Stimulated activated CD8-positive, alpha-beta memory T cell treated with anti-CD3 and anti-CD28 coated beads, Interleukin-15, amount 100 ng/mL, for 24 hours (primary cell): Measurements from ENCODE around the gene SHOC2.

Experiments used
- DNase-seq: peaks from one replicate; pipeline ENCODE4 v3.0.0-alpha.2; 2020; ENCODE audit warnings: low read depth

The SHOC2 gene

GRCh38 chr10:110946496-110946895 lies 27.1 kb downstream of the SHOC2 start:
- DNase-seq = no peak

- no peak for DNase-seq
Observed at GRCh38 chr10:110947061-110947595, 27.7 kb downstream of the SHOC2 start.

GRCh38 chr10:110951381-110951780 lies 32.0 kb downstream of the SHOC2 start:
- no peak for DNase-seq

GRCh38 chr10:110957606-110958005 lies 38.2 kb downstream of the SHOC2 start:
- DNase-seq = no peak

- DNase-seq = no peak
Observed at GRCh38 chr10:110959379-110960332, 40.3 kb downstream of the SHOC2 start.

GRCh38 chr10:110960333-110960712 lies 40.9 kb downstream of the SHOC2 start:
- DNase-seq = no peak

- DNase-seq = no peak
Observed at GRCh38 chr10:110962443-110962842, 43.0 kb downstream of the SHOC2 start.

- DNase-seq = no peak
Observed at GRCh38 chr10:110963162-110963561, 43.8 kb downstream of the SHOC2 start.

- DNase-seq = no peak
Observed at GRCh38 chr10:110964681-110965080, 45.3 kb downstream of the SHOC2 start.

- no peak for DNase-seq
Observed at GRCh38 chr10:110965216-110965615, 45.8 kb downstream of the SHOC2 start.

GRCh38 chr10:110966146-110966545 lies 46.7 kb downstream of the SHOC2 start:
- no peak for DNase-seq

- DNase-seq = no peak
Observed at GRCh38 chr10:110967009-110967630, 47.7 kb downstream of the SHOC2 start.

- no peak for DNase-seq
Observed at GRCh38 chr10:110967645-110968044, 48.2 kb downstream of the SHOC2 start.

- DNase-seq = no peak
Observed at GRCh38 chr10:110969183-110969582, 49.8 kb downstream of the SHOC2 start.

GRCh38 chr10:110971638-110972037 lies 52.2 kb downstream of the SHOC2 start:
- no peak for DNase-seq

GRCh38 chr10:110972231-110973134 lies 53.1 kb downstream of the SHOC2 start:
- no peak for DNase-seq

- DNase-seq = no peak
Observed at GRCh38 chr10:110973400-110973799, 54.0 kb downstream of the SHOC2 start.

GRCh38 chr10:110976577-110976976 lies 57.2 kb downstream of the SHOC2 start:
- DNase-seq = no peak

GRCh38 chr10:110977662-110978061 lies 58.3 kb downstream of the SHOC2 start:
- DNase-seq = no peak

GRCh38 chr10:110978204-110978603 lies 58.8 kb downstream of the SHOC2 start:
- no peak for DNase-seq

GRCh38 chr10:110979611-110980010 lies 60.2 kb downstream of the SHOC2 start:
- DNase-seq = no peak

- no peak for DNase-seq
Observed at GRCh38 chr10:110980807-110981206, 61.4 kb downstream of the SHOC2 start.
